HG03139 (cell line): Measurements from ENCODE around the gene CHRNA9.

Source experiments
- ATAC-seq: cut with Tn5 transposase; IDR thresholded peaks from one replicate; pipeline ENCODE4 v1.9.1; 2021; ENCODE audit not compliant: unreplicated experiment

The CHRNA9 gene

GRCh38 chr4:40308528-40309122 is 26.5 kb upstream of the CHRNA9 start:
- no peak for ATAC-seq

GRCh38 chr4:40309250-40309774 is 25.8 kb upstream of the CHRNA9 start:
- no peak for ATAC-seq

- ATAC-seq = no peak
Measured at GRCh38 chr4:40310225-40310624, 24.9 kb upstream of the CHRNA9 start.

GRCh38 chr4:40311811-40312346 is 23.3 kb upstream of the CHRNA9 start:
- no peak for ATAC-seq

- no peak for ATAC-seq
Measured at GRCh38 chr4:40314951-40315350, 20.2 kb upstream of the CHRNA9 start.

GRCh38 chr4:40316333-40316781 is 18.8 kb upstream of the CHRNA9 start:
- peak; percentile 39 for ATAC-seq

GRCh38 chr4:40316782-40317635 is 18.1 kb upstream of the CHRNA9 start:
- ATAC-seq = no peak

GRCh38 chr4:40317916-40318658 is 17.0 kb upstream of the CHRNA9 start:
- ATAC-seq = no peak

- ATAC-seq = no peak
Measured at GRCh38 chr4:40321574-40322275, 13.4 kb upstream of the CHRNA9 start.

- no peak for ATAC-seq
Measured at GRCh38 chr4:40322811-40323210, 12.3 kb upstream of the CHRNA9 start.

- ATAC-seq = no peak
Measured at GRCh38 chr4:40323866-40324265, 11.3 kb upstream of the CHRNA9 start.

GRCh38 chr4:40325406-40326019 is 9.6 kb upstream of the CHRNA9 start:
- ATAC-seq = peak; percentile 84

GRCh38 chr4:40327340-40327739 is 7.8 kb upstream of the CHRNA9 start:
- no peak for ATAC-seq

- no peak for ATAC-seq
Measured at GRCh38 chr4:40328383-40328782, 6.8 kb upstream of the CHRNA9 start.

GRCh38 chr4:40329805-40330204 is 5.3 kb upstream of the CHRNA9 start:
- no peak for ATAC-seq

GRCh38 chr4:40330536-40330935 is 4.6 kb upstream of the CHRNA9 start:
- no peak for ATAC-seq

- ATAC-seq = no peak
Measured at GRCh38 chr4:40331101-40331745, 3.9 kb upstream of the CHRNA9 start.

- no peak for ATAC-seq
Measured at GRCh38 chr4:40331961-40332360, 3.2 kb upstream of the CHRNA9 start.

- ATAC-seq = no peak
Measured at GRCh38 chr4:40333921-40334352, 1.2 kb upstream of the CHRNA9 start.

- ATAC-seq = no peak
Measured at GRCh38 chr4:40335525-40335894, 377 bp downstream of the CHRNA9 start.
